Psoas muscle (tissue), 8 donors: ENCODE measurements around the gene PPDPF. TPM values are rescaled to one million over a fixed set of nuclear protein-coding genes. Genes with fewer than 3 reads are reported as not detected.

ENCODE experiments used
- ATAC-seq, 4 donors: fragments of 200-7000 bp; cut with Tn5 transposase; one replicate each; pipeline ENCODE4 v1.9.1; 2020; ENCODE audit warnings: moderate library complexity in 3 of 4, mild to moderate bottlenecking in 2 of 4
- DNase-seq, 2 donors: peaks; one replicate each; pipeline ENCODE4 v3.0.0-alpha.2; 2020
- H3K27ac ChIP-seq: fragments of 200-600 bp; one replicate; pipeline ENCODE4 v1.8.0; 2022
- H3K27me3 ChIP-seq, 3 donors: fragments of 200-600 bp in 1 of 3; one replicate each; pipeline versions ENCODE4 v1.6.1 to v1.8.0; 2013 to 2022; ENCODE audit warnings: low read length in 2 of 3, mild to moderate bottlenecking in 2 of 3, moderate library complexity in 1 of 3; ENCODE audit not compliant: insufficient read depth in 3 of 3
- H3K36me3 ChIP-seq, 2 donors: fragments of 200-600 bp in 1 of 2; one replicate each; pipeline versions ENCODE4 v1.6.1 to v1.8.0; 2013 to 2022; ENCODE audit warnings: low read depth in 1 of 2, mild to moderate bottlenecking in 1 of 2, moderate library complexity in 1 of 2; ENCODE audit not compliant: insufficient read depth in 1 of 2
- H3K4me1 ChIP-seq: fragments of 200-600 bp; one replicate; pipeline ENCODE4 v1.8.0; 2022
- H3K4me3 ChIP-seq: fragments of 200-600 bp; one replicate; pipeline ENCODE4 v1.8.0; 2022; ENCODE audit warnings: mild to moderate bottlenecking
- H3K9me3 ChIP-seq: fragments of 200-600 bp; one replicate; pipeline ENCODE4 v1.8.0; 2022
- CTCF ChIP-seq: fragments of 200-600 bp; IDR thresholded peaks from one replicate; pipeline ENCODE4 v1.8.0; 2022; ENCODE audit warnings: antibody characterized with exemption
- WGBS, 3 donors: extraction: QIAGEN DNeasy Blood & Tissue Kit; methylation state at CpG; one replicate each; pipeline versions ENCODE4 v1.1.6 to v1.1.7; 2013; 5-methylcytosine and 5-hydroxymethylcytosine counted together
- intact Hi-C, 2 donors: fragments of 100-400 bp; cut with DNase I; formaldehyde crosslinking; loops; one replicate each; pipeline versions ENCODE4 v1.11.0 to v1.14.2; 2022
- polyA plus RNA-seq, 3 donors: library from polyadenylated mRNA; stranded (reverse); fragments of 200-250 nt; gene quantifications; one replicate each; pipeline ENCODE4 v1.2.3, GENCODE V29; 2013
- total RNA-seq, 4 donors: library from RNA; stranded (reverse); fragmentation: NEBNext Ultra II Directional in 2 of 4; extraction: Animal tissue kit (Norgen Biotek cat#: 25700) in 2 of 4; gene quantifications; one replicate each; pipeline versions ENCODE4 v1.2.1 to v1.2.4, GENCODE V29; 2021 to 2023
- donor health status: healthy with polysubstance abuse.
- donor health status: DM: no; HTN: no; CAD: no; lungs with moderate emphysema.
- donor health status: Bipolar disorder and iron deficiency.
- donor health status: healthy.
- donor health status: DM: yes; HTN: yes; CAD: no.
- donor health status: DM: no; HTN: no; CAD: no.
- donor health status: DM: no; HTN: no; CAD: no.
- donor health status: DM: yes; HTN: yes; CAD: no.

PPDPF gene
- total and polyA plus RNA-seq, 7 donors: 130 to 198 (median 153) TPM

GRCh38 chr20:63493563-63494020 lies 27.0 kb upstream of the PPDPF start:
- H3K4me3 ChIP-seq: no peak overlapping the region
- DNase-seq (peak in 1 of 2 donors; percentile 23), ATAC-seq (no peak)
- H3K27ac ChIP-seq: no peak overlapping the region
- 49 to 56% (median 54%) methylated on average over 12 to 13 of the region's 13 CpGs for WGBS, 3 donors
- H3K9me3 ChIP-seq: no peaks in the 10 kb centered on the region
- intact Hi-C loops: no loop called here
- no peak for TF ChIP-seq CTCF
- H3K27me3 ChIP-seq: peaks cover 0 to 2% (median 0%) of the 10 kb centered on the region in 3 donors
- H3K36me3 ChIP-seq: peaks cover 0 to 72% of the 10 kb centered on the region in 2 donors
- H3K4me1 ChIP-seq: peaks cover 21% of the 10 kb centered on the region

GRCh38 chr20:63494084-63494419 lies 26.5 kb upstream of the PPDPF start:
- ATAC-seq: no peak
- peaks cover 21% of the 10 kb centered on the region for H3K4me1 ChIP-seq
- TF ChIP-seq CTCF: no peak
- H3K27me3 ChIP-seq: peaks cover 0 to 2% (median 0%) of the 10 kb centered on the region in 3 donors
- intact Hi-C loops: no loop called here
- H3K36me3 ChIP-seq: peaks cover 0 to 67% of the 10 kb centered on the region in 2 donors
- peak in 1 of 2 donors; percentile 10 for DNase-seq
- WGBS, 3 donors: 44 to 62% (median 47%) methylated on average over 7 of the region's 7 CpGs
- no peak overlapping the region for H3K27ac ChIP-seq
- peak overlapping the region; percentile 75 for H3K4me3 ChIP-seq
- H3K9me3 ChIP-seq: no peaks in the 10 kb centered on the region

- H3K4me1 ChIP-seq: peaks cover 25% of the 10 kb centered on the region
These were observed 26.0 kb upstream of the PPDPF start for GRCh38 chr20:63494420-63495166.

DNA sequence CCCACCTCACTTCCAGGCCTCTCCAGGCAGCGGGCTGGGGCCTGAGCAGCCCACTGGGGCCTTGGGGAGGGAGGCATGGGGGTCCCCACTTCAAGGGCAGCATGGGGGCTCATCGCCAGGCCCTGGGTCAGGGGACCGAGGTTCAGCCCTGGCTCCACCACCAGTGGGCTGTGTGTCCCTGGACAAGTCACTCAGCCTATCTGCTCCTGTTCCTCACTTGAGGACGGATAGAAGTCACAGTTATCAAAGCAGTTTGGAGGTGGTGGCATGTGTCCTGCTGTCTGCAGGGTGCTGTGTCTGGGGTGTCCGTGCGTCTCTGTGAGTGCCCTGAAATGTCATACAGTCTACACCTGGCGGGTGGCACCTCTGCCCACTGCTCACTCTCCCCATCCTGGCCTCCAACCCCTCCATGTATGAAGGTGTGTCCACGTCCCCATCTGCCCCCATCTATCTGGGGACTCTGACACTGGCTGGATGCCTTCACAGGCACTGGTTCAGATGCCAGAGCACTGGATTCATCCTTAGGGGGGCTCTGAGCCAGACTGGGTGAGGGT lies 25.3 kb upstream of the PPDPF start:
- peak overlapping the region; percentile 30 for H3K27ac ChIP-seq
- peak overlapping the region; percentile 75 for H3K4me3 ChIP-seq
- ATAC-seq: no peak
- DNase-seq: no peak
- no peak for TF ChIP-seq CTCF
- no peaks in the 10 kb centered on the region for H3K9me3 ChIP-seq
- H3K4me1 ChIP-seq: peaks cover 31% of the 10 kb centered on the region
- intact Hi-C loops: no loop called here
- WGBS, 3 donors: 67 to 73% (median 70%) methylated on average over 8 of the region's 8 CpGs
- H3K27me3 ChIP-seq: peaks cover 0 to 2% (median 0%) of the 10 kb centered on the region in 3 donors
- H3K36me3 ChIP-seq: peaks cover 0 to 55% of the 10 kb centered on the region in 2 donors

More at GRCh38 chr20:63494420-63495166, 26.0 kb upstream of the PPDPF start:
- H3K36me3 ChIP-seq: peaks cover 0 to 62% of the 10 kb centered on the region in 2 donors
- no peak for TF ChIP-seq CTCF
- 67 to 77% (median 69%) methylated on average over 49 to 51 of the region's 51 CpGs for WGBS, 3 donors
- peak overlapping the region; percentile 75 for H3K4me3 ChIP-seq
- no peaks in the 10 kb centered on the region for H3K9me3 ChIP-seq
- DNase-seq: peak; percentile 20 to 59
- ATAC-seq: no peak
- intact Hi-C loops: no loop called here
- H3K27ac ChIP-seq: peak overlapping the region; percentile 30
- peaks cover 0 to 2% (median 0%) of the 10 kb centered on the region in 3 donors for H3K27me3 ChIP-seq
